SH-SY5Y (cell line): ENCODE results near the gene BORCS5.

Experiments used
- GATA2 ChIP-seq: IDR thresholded peaks from 2 replicates; pipeline ENCODE4 v1.6.1; 2011; ENCODE audit warnings: mild to moderate bottlenecking, low read depth, low read length
- GATA3 ChIP-seq: IDR thresholded peaks from 2 replicates; pipeline ENCODE4 v1.6.1; 2011; ENCODE audit warnings: low read depth, mild to moderate bottlenecking, low read length, moderate library complexity

Gene BORCS5

GRCh38 chr12:12495536-12495935, 138.7 kb downstream of the BORCS5 start:
- TF ChIP-seq GATA2 (no peak), GATA3 (no peak)

- no peak for TF ChIP-seq GATA3
- TF ChIP-seq GATA2, result no peak
These were observed 141.3 kb downstream of the BORCS5 start for GRCh38 chr12:12498210-12498609.

- TF ChIP-seq GATA2 (no peak), GATA3 (no peak)
These were observed 143.2 kb downstream of the BORCS5 start for GRCh38 chr12:12499909-12500604.

DNA sequence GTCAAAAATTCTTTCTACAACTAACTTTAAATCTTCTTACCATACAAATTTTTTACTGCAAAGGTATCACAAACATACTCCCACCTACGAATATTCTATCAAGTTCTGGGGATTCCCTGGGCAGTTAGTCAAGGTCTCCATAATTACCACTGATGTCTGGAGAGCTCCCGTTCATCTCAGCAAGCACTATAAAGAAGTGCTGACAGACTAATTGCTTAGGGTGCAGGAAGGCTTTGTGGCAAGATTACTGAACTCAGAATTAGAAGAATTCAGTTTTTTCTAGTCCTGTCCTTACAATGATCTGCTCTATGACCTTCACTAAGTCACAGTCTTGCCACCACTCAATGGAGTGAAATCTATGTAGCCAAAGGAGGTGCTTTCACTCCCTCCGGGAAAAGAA, 144.2 kb downstream of the BORCS5 start:
- TF ChIP-seq GATA2, result no peak
- TF ChIP-seq GATA3, result no peak

GRCh38 chr12:12502815-12503151, 145.9 kb downstream of the BORCS5 start:
- TF ChIP-seq GATA2 (no peak), GATA3 (no peak)

- TF ChIP-seq GATA3, result no peak
- TF ChIP-seq GATA2, result no peak
These were observed 146.7 kb downstream of the BORCS5 start for GRCh38 chr12:12503384-12504078.

DNA sequence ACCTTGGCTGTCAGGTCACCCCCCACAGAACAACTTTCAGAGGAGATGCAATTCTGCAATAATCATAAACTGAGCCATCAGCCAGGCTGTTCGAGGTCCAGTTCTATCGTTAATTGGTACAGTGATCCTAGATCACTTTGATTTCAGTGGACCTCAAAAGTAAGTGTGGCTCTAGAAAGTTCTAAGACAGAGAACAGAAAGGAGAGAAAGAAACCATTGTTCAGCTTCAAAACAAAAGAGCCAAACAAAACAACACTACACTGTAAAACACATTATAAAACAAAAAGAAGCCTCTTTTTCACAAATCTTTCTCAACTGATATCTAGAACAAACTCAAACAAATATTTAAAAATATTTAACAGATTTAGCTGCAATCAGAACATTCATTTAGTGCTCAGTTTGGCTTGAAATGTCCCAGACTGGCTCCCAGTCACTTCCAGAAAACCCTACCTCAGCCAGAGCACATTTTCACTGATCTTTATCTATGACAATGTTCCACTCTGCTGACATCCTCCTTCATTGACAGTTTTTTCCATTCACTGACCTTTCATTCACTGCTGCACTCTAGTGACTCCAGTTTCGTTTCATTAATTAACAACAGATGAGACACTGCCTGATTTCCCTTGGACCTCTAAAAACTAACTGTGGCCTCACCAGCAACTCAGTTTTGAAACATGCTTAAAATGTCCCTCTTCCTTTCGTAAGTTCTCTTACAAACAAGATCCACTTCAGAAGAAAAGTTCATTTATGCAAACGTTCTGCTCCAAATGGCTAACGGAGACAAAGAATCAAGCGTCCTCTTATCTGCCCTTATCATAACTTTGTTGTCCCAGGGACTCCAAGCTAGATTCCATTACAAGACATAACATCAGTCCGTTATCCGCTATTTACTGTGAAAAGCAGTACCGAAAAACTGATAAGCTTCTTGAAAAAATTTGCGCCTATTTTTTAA, 148.9 kb downstream of the BORCS5 start:
- peak; percentile 88 for TF ChIP-seq GATA3
- TF ChIP-seq GATA2, result peak; percentile 95

DNA sequence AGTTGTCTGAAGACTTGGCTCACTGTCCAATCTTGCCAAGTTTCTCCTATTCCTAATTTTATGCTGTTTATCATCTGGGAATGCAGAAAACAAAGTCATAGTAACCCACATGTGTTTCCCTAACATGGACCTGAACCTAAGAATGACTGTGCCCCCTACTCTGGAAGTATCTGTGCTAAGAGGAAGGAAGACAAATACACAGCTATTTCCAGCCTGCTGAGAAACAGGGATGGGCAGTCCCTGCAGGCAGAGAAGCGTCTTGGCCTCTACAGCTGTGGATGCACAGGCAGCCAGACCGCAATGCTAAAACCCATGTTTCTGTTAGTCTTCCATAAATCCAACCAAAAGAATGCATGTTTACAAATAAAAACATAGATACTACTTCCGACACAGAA, 149.6 kb downstream of the BORCS5 start:
- TF ChIP-seq GATA2, result no peak
- no peak for TF ChIP-seq GATA3

DNA sequence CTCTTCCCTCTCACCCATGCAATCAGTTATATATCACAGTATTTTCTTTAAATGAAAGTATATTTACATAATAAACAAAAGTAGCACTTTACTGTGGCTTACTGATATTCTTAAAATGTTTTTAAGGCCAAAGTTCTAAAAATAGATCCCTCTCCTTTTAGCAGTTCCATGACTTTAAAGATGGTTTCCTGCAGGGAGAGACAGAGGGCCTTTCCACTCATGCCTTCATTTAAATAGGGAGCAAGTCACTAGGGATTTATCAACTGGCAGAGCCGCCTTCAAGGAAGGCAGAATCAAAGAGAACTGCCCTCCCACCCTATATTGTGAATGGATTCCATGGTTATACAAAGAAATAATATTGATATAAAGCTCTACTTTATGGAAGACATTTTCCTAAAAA, 150.2 kb downstream of the BORCS5 start:
- no peak for TF ChIP-seq GATA3
- no peak for TF ChIP-seq GATA2

GRCh38 chr12:12508612-12509011, 151.7 kb downstream of the BORCS5 start:
- TF ChIP-seq GATA2, result no peak
- no peak for TF ChIP-seq GATA3

- TF ChIP-seq GATA2, result no peak
- no peak for TF ChIP-seq GATA3
These were observed 153.3 kb downstream of the BORCS5 start for GRCh38 chr12:12510141-12510540.

DNA sequence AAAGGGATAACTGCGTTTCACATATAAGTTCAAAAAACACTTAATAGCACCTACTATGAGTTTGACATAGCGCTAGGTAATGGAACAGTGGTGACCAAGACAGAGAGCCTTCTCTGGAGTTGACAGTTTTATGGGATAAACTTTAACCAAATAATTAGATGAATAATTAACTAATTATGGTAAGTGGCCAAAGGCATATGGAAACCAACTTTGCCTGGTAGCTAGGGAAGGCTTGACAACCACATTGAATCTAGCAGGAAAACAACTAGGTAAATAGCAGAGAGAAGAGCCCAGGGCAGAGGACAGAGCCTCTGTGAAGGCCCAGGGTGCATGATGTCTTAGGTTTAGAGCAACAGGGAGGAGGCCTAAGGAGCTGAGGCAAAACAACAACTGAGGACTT, 153.7 kb downstream of the BORCS5 start:
- TF ChIP-seq GATA2 (no peak), GATA3 (no peak)

DNA sequence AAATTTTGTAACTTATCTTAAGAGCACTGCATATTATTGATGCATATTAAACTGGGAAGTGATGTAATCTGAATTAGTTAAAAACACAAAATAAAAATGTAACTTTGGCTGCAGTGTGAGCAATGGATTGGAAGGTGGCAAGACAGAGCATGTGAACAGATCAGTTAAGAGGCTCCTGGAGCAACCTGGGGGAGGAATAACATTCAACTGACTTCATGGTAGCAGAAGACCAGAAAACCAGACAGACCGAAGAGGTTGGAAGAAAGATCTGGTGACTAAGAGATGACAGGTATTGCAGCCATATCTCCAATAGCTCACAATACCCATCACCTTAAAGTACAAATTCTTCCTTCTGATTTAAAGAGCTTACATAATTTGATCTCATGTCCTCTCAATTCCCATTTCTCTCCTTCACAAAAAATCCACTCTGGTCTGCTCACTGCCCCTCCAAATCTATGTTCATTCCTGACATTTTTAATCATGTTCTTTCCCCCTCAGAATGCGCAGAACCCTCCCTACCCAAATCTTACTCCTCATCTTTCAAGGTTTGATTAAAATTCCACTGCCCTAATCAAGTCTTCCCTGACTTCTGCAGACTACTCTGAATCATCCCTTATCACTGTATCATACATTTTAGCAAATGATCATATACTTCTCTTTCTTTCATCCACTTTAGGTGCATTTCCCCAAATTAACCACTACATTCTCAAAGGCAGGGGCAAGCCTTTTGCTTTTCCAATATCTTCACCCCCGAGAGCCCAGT, 154.3 kb downstream of the BORCS5 start:
- no peak for TF ChIP-seq GATA3
- no peak for TF ChIP-seq GATA2
